Measurements from ENCODE around the gene ZNF583.

The ZNF583 gene

GRCh38 chr19:56403764-56404704 lies at the start of gene ZNF583:
ZNF583 (plus strand) TSS chr19:56404332; CDS start chr19:56407115, 2,783 bp downstream.
- no peak for TF ChIP-seq ZNF274 (IDR thresholded peaks at IDR 0.05; ENCODE audit: low read depth, low read length)
- TF ChIP-seq YY1 (IDR thresholded peaks at IDR 0.05; ENCODE audit: insufficient read depth, insufficient read length) = no peak
- TF ChIP-seq SUZ12 (IDR thresholded peaks at IDR 0.05; ENCODE audit: extremely low read depth, insufficient read depth, insufficient read length) = no peak
- peak within 1 kb of the TSS; percentile 84 for H3K4me3 ChIP-seq (ENCODE audit: insufficient read length, low read depth)
- peak within 1 kb of the TSS; percentile 96 for H3K9ac ChIP-seq (ENCODE audit: insufficient read length, low read depth)
- H3K4me1 ChIP-seq (ENCODE audit: insufficient read depth, insufficient read length) = peaks cover 4% of the 10 kb centered on the region
- peak; percentile 42 for DNase-seq (ENCODE audit: low read depth, low spot score)
- H3K9me3 ChIP-seq (ENCODE audit: insufficient read depth, low read length) = peaks cover 40% of the 10 kb centered on the region
- peaks cover 30% of the 10 kb centered on the region for H3K36me3 ChIP-seq (ENCODE audit: insufficient read depth, insufficient read length, low read length)
- H3K27me3 ChIP-seq (ENCODE audit: insufficient read depth, insufficient read length) = no peaks in the 10 kb centered on the region

DNA sequence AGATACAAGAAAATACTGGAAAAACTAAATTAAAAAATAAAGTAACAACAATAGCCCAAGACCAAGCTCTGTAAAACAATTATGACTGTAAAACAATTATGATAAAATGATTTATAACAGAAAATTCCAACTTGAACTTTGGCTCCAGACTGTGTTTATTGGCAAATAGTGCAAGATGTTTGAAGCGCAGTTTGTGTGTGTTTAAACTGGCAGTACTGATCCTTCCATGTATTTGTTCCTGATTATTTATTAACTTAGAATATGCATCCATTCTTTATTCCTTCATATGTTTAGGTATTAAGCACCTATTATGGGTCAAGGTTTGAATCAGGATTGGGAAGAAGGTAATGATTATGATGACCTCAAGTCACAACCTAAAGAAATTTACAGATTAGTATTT lies 48.6 kb upstream of the ZNF583 start:
- no peaks in the 10 kb centered on the region for H3K27me3 ChIP-seq (ENCODE audit: insufficient read depth, insufficient read length)
- TF ChIP-seq YY1 (IDR thresholded peaks at IDR 0.05; ENCODE audit: insufficient read depth, insufficient read length) = no peak
- TF ChIP-seq ZNF274 (IDR thresholded peaks at IDR 0.05; ENCODE audit: low read depth, low read length) = no peak
- TF ChIP-seq SUZ12 (IDR thresholded peaks at IDR 0.05; ENCODE audit: extremely low read depth, insufficient read depth, insufficient read length) = no peak
- no peak for DNase-seq (ENCODE audit: low read depth, low spot score)
- H3K4me3 ChIP-seq (ENCODE audit: insufficient read length, low read depth) = no peak overlapping the region
- no peaks in the 10 kb centered on the region for H3K4me1 ChIP-seq (ENCODE audit: insufficient read depth, insufficient read length)
- no peak overlapping the region for H3K9ac ChIP-seq (ENCODE audit: insufficient read length, low read depth)
- H3K36me3 ChIP-seq (ENCODE audit: insufficient read depth, insufficient read length, low read length) = no peaks in the 10 kb centered on the region
- 0 out of 2 replicates have a peak, but pooled peaks cover 4% of the 10 kb centered on the region for H3K9me3 ChIP-seq (ENCODE audit: insufficient read depth, low read length)

GRCh38 chr19:56356944-56357343 lies 47.2 kb upstream of the ZNF583 start:
- Histone ChIP-seq H3K27me3 (ENCODE audit: insufficient read depth, insufficient read length) (no peaks in the 10 kb centered on the region), H3K9ac (ENCODE audit: insufficient read length, low read depth) (no peak overlapping the region), H3K9me3 (ENCODE audit: insufficient read depth, low read length) (peaks cover 7% of the 10 kb centered on the region; the same call in 1 of the 2 replicates), H3K36me3 (ENCODE audit: insufficient read depth, insufficient read length, low read length) (no peaks in the 10 kb centered on the region), H3K4me1 (ENCODE audit: insufficient read depth, insufficient read length) (no peaks in the 10 kb centered on the region), H3K4me3 (ENCODE audit: insufficient read length, low read depth) (no peak overlapping the region)
- TF ChIP-seq ZNF274 (IDR thresholded peaks at IDR 0.05; ENCODE audit: low read depth, low read length) = no peak
- TF ChIP-seq YY1 (IDR thresholded peaks at IDR 0.05; ENCODE audit: insufficient read depth, insufficient read length) = no peak
- TF ChIP-seq SUZ12 (IDR thresholded peaks at IDR 0.05; ENCODE audit: extremely low read depth, insufficient read depth, insufficient read length) = no peak
- no peak for DNase-seq (ENCODE audit: low read depth, low spot score)

DNA sequence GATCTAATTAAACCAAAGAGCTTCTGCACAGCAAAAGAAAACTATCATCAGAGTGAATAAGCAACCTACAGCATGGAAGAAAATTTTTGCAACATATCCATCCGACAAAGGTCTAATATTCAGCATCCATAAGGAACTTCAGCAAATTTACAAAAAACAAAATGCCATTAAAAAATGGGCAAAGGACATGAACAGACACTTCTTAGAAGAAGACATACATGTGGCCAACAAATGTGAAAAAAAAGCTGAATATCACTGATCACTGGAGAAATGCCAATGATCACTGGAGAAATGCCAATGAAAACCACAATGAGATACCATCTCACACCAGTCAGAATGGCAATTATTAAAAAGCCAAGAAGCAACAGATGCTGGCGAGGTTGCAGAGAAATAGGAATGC lies 43.3 kb upstream of the ZNF583 start:
- no peak overlapping the region for H3K9ac ChIP-seq (ENCODE audit: insufficient read length, low read depth)
- DNase-seq (ENCODE audit: low read depth, low spot score) = no peak
- peaks cover 30% of the 10 kb centered on the region; the same call in 1 of the 2 replicates for H3K9me3 ChIP-seq (ENCODE audit: insufficient read depth, low read length)
- TF ChIP-seq YY1 (IDR thresholded peaks at IDR 0.05; ENCODE audit: insufficient read depth, insufficient read length) = no peak
- TF ChIP-seq ZNF274 (IDR thresholded peaks at IDR 0.05; ENCODE audit: low read depth, low read length) = no peak
- no peak for TF ChIP-seq SUZ12 (IDR thresholded peaks at IDR 0.05; ENCODE audit: extremely low read depth, insufficient read depth, insufficient read length)
- H3K36me3 ChIP-seq (ENCODE audit: insufficient read depth, insufficient read length, low read length) = no peaks in the 10 kb centered on the region
- H3K4me1 ChIP-seq (ENCODE audit: insufficient read depth, insufficient read length) = no peaks in the 10 kb centered on the region
- no peak overlapping the region for H3K4me3 ChIP-seq (ENCODE audit: insufficient read length, low read depth)
- no peaks in the 10 kb centered on the region for H3K27me3 ChIP-seq (ENCODE audit: insufficient read depth, insufficient read length)

GRCh38 chr19:56367829-56368711 lies 36.1 kb upstream of the ZNF583 start:
- Histone ChIP-seq H3K9ac (ENCODE audit: insufficient read length, low read depth) (peak overlapping the region; percentile 93), H3K4me3 (ENCODE audit: insufficient read length, low read depth) (peak overlapping the region; percentile 72), H3K4me1 (ENCODE audit: insufficient read depth, insufficient read length) (no peaks in the 10 kb centered on the region), H3K27me3 (ENCODE audit: insufficient read depth, insufficient read length) (no peaks in the 10 kb centered on the region), H3K36me3 (ENCODE audit: insufficient read depth, insufficient read length, low read length) (peaks cover 42% of the 10 kb centered on the region), H3K9me3 (ENCODE audit: insufficient read depth, low read length) (peaks cover 65% of the 10 kb centered on the region)
- peak; percentile 85 for DNase-seq (ENCODE audit: low read depth, low spot score)
- no peak for TF ChIP-seq ZNF274 (IDR thresholded peaks at IDR 0.05; ENCODE audit: low read depth, low read length)
- TF ChIP-seq SUZ12 (IDR thresholded peaks at IDR 0.05; ENCODE audit: extremely low read depth, insufficient read depth, insufficient read length) = no peak
- TF ChIP-seq YY1 (IDR thresholded peaks at IDR 0.05; ENCODE audit: insufficient read depth, insufficient read length) = no peak

GRCh38 chr19:56369886-56370676 lies 34.1 kb upstream of the ZNF583 start:
- peaks cover 70% of the 10 kb centered on the region for H3K9me3 ChIP-seq (ENCODE audit: insufficient read depth, low read length)
- H3K27me3 ChIP-seq (ENCODE audit: insufficient read depth, insufficient read length) = no peaks in the 10 kb centered on the region
- no peak for TF ChIP-seq ZNF274 (IDR thresholded peaks at IDR 0.05; ENCODE audit: low read depth, low read length)
- no peak for TF ChIP-seq SUZ12 (IDR thresholded peaks at IDR 0.05; ENCODE audit: extremely low read depth, insufficient read depth, insufficient read length)
- no peak for TF ChIP-seq YY1 (IDR thresholded peaks at IDR 0.05; ENCODE audit: insufficient read depth, insufficient read length)
- no peaks in the 10 kb centered on the region for H3K4me1 ChIP-seq (ENCODE audit: insufficient read depth, insufficient read length)
- no peak overlapping the region for H3K4me3 ChIP-seq (ENCODE audit: insufficient read length, low read depth)
- no peak for DNase-seq (ENCODE audit: low read depth, low spot score)
- H3K36me3 ChIP-seq (ENCODE audit: insufficient read depth, insufficient read length, low read length) = peaks cover 62% of the 10 kb centered on the region
- H3K9ac ChIP-seq (ENCODE audit: insufficient read length, low read depth) = no peak overlapping the region
